ENCODE data around the gene CHST11. TPM values are rescaled to one million over a fixed set of nuclear protein-coding genes. Genes with fewer than 3 reads are reported as not detected.
"Not testable (repeated sequence)": the region's sequence is repeated elsewhere in the genome, so short reads cannot be mapped to it uniquely, and the experiment has no call there.

Gene CHST11
- polyA plus RNA-seq, 4 donors, result 7.1 to 8.3 (median 7.7) TPM

DNA sequence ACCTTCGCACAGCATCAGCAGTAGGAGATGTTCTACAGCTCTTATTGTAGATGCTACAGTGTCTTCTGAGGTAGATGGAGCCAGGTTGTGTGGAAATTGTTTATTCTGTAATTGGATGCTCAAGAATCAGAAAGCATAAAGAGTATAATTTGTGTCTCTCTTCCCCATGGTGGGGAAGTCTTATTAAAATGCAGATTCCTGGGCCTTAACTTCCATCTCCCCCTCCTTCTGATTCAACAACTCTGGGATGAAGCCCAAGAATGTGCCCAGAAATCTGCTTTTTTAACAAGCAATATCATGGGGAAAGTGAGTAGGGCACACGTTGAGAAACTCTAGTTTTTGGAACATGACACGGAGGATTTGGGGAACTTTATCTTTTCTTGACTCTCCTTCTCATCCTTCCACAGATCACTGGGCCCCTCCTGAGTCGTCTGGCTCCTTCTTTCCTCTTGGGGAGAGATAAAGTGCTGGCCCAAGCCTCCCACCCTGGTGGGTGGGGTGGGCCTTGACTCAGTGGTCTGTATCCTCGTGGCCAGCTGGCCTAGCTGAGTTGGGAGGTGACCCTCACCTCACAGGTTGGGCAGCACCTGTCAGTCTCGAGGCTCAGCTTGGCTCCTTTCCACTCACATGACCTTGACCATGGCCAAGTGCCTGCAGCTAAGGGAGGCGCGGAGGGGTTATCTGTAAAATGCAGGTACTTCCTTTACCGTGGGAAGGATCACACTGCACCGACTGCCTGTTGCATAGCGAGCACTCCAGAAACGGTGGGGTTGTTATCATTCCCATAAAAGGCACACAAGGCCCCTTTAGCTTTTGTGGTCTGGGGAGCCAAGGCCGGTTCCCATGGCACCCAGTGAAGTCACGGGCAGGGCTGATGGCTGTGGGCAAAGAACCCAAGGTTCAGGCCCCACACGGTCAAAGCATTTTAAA, 141.9 kb downstream of the CHST11 start:
- DNase-seq (ENCODE audit: low read depth in 4 of 4, low spot score in 3 of 4), result no peak

DNA sequence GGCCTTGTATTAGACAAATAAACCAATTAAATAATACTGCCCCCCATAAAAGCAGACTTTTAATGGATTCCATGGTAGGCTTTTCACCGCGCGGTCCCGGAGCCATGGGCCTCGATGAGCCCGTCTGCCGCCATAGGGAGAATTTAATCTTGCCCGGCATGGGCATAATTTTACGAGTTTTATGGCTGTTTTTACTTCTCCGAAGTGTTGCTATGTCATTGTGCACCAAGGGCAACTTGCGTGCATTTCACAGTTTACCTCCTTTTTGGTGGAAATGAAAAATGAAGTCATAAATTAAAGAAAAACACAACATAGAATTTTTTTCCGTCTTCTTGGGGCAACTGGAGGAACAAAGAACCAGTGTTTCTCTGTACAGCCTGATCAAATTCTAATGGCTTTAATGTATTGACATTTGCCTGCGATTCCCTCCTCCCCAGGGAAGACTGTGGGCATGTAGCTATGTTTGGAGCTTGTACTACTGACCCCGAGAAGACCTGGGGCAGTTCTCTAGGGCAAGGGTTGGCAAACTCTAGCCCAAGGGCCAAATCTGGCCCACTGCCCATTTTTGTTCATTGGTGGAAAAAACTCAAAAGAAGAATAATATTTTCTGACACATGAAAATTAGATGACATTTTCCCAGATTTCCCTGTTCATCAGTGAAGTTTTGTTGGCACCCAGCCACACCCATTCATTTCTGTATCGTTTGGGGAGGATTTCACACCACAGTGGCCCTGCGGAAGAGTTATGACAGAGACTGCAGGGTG, 142.7 kb downstream of the CHST11 start:
- DNase-seq (ENCODE audit: low read depth in 4 of 4, low spot score in 3 of 4), result no peak

DNA sequence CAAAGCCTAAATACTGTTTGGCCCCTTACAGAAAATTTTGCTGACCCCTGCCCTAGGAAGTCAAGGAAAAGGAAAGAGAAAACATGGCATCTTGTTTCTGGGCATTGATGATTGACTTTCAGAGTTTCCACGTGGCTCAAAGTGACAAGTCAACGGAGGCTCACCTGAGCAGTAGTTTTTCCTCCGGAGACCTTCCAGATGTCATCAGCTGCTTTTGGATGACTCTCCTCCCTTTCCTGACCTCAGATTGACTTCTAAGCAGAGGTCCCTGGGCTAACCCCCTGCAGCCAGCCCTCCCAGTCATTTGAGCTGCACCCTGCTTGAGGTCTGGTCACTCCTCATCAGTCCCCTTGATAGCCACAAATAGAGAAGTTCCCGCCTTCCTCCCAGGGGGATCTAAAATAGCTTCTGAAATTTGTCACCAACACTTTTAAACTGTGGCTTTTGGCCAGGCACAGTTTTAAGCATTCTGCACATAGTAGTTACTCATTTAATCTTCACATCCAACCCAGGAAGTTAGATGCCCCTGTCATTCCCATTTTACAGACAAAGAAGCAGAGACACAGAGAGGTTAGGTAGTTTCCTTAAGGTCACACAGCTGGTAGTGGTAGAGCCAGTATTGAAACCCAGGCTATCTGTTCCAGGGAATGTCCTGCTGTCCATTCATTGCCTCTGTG, 143.4 kb downstream of the CHST11 start:
- DNase-seq (ENCODE audit: low read depth in 4 of 4, low spot score in 3 of 4), result no peak

DNA sequence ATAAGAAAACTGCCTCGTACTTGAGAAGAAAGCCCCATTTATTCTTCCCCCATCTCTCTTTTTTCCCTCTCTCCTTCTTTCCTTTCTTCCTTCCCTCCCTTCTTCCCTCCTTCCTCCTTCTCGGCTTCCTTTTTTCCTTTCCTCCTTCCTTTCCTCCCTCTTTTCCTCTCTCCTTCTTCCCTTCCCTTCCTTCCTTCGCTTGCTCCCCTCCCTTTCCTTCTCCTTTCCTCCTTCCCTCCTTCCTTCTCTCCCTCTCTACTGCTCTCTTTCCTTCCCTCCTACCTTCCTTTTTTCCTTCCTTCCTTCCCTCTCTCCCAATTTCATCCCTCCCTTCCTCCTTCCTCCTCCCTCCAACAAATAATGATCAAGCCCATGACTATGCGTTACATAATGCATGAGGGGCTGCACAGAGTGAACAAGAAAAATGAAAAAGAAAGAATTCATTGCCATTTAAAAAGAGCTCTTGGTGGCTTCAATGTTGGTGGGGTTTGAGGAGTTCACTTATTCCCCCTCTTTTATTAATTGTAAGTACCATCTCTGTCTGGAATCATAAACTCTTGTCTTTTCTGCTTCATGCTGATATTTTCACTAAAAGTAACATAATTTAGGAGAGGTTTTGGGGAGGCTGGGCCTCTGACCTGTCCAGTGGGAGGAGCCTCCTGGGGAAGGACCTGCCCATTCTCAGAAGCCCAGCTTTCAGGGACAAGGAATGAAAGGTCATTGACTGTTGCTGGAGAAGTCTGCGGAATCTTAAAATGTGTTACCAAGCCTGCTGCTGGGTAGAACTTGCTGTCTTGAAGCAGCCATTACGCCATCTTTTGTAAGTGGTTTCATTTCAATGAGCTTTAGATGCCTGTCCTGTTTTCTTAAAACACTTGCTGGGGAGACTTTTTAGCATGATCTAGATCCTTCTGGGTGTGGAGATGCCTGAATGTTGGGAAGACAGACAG, 144.3 kb downstream of the CHST11 start:
- DNase-seq (ENCODE audit: low read depth in 4 of 4, low spot score in 3 of 4), result no peak

DNA sequence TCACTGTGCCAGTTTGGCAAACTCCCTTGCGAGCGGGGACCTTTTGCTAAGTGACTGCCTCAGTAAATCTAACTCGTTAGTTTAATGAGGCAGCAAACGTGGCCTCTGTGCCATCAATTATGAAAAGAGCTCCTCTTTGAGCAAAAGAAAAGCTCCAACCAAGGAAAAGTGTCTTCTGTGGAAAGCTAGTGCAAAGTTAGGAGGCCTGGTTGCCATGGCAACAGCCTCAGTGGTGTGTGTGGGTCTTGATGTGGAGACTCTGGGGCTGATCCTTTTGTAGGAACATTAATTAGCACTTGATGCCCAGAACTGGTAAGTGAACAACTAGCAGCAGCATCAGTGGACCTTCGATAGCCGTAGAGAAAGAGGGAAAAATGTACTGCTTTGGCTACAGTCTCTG, 145.7 kb downstream of the CHST11 start:
- no peak for DNase-seq (ENCODE audit: low read depth in 4 of 4, low spot score in 3 of 4)

DNA sequence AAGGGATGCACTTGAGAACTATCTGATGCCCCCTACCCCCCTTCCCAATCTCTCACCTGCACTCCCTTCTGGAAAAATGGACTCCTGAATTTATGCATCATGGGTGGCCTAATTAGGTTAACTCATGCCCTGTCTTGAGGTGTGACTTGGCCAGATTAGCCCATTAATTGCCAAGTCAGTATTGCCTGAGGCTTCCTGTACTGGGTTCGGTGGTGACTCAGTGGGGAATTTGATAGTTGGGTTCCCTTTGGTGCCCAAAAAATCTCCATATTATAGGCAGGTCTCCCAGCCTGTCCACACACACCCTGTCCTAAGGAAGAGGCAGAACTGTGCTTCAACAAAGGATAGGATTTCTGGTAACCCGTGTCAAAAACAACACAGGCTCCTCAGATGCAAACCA, 146.1 kb downstream of the CHST11 start:
- DNase-seq (ENCODE audit: low read depth in 4 of 4, low spot score in 3 of 4), result no peak

DNA sequence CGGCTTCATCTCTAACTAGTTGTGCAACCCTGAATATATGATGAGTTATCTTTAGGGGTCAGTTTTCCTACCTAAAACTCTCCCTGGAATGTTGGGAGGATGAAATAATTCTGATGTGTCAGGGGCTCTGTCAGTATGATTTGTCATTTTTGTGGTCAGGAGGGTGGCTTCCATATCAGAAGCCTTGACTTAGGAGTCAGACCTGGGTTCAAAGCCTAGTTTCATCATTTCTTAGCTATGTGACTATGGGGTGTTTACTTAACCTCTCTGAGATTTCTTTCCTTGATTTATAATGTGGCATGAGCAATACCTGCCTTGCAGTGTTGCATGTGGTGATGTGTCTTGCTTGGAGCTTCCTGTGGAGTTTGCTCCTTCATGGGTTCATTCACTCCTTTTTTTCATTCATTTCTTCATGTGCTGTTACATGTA, 146.8 kb downstream of the CHST11 start:
- no peak for DNase-seq (ENCODE audit: low read depth in 4 of 4, low spot score in 3 of 4)

DNA sequence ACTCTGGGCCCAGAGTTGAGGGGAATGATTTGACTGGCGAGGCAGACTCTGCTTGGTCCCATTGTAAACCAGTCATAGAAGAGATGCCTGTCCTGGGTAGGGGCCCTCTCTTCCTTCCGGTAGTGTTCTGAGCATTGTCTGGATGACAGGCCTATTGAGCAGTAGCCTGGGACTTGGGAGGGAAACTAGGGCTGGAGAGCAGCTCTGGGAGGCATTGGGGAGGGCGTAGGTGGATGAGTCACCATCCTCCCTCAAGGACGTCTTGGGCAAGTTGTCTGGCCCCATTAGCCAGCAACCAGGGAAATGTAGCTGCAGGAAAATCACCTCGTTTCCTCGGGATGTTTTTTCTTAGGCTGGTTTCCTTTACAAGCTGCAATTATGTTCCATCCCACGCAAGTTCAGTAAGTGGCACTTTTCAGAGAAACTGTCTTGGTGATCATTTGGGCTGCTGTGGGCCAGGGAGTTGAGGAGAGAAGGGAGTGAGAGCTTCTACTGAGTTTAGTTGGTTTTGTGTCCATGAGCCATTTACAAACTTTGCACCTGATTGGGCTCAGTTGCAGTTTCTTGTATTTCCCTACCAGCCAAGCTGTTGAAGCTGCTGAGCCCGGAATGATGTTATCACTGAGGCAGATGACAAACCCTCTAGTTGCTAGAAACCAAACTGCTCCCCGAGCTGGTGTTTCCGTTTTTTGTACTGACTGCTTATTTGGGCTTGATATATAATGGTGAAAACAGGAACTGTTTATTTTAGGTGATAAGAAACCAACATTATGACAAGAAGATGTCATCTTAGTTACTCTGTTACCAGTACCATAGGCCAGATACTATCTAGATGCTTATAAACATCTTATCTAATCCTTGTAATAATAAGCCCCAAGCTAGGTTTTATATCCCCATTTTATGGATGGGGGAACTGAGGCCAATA, 147.6 kb downstream of the CHST11 start:
- DNase-seq (ENCODE audit: low read depth in 4 of 4, low spot score in 3 of 4), result no peak

DNA sequence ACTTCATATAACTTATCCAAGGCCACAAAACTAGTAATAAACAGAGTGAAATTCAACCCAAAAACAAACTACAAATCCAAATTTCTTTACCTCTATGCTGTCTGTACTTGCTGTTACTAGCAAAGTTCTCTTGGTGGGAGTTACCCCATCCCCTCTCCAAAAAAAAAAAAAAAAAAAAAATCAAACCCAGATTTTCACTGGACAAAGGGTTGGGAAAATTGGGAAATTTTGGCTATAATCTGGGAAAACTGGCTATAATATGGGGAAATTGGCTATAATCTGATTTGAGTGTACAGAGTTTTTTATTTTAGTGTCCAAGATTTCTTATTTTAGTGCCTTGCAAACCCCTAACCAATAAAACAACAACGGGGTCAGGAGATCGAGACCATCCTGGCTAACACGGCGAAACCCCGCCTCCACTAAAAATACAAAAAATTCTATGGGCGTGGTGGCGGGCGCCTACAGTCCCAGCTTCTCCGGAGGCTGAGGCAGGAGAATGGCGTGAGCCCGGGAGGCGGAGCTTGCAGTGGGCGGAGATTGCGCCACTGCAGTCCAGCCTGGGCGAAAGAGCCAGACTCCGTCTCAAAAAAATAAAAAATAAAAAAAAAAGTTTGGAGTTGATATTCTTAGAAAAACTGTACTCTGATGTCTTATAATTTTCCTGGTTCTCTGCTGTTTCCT, 148.4 kb downstream of the CHST11 start:
- no peak for DNase-seq (ENCODE audit: low read depth in 4 of 4, low spot score in 3 of 4)

DNA sequence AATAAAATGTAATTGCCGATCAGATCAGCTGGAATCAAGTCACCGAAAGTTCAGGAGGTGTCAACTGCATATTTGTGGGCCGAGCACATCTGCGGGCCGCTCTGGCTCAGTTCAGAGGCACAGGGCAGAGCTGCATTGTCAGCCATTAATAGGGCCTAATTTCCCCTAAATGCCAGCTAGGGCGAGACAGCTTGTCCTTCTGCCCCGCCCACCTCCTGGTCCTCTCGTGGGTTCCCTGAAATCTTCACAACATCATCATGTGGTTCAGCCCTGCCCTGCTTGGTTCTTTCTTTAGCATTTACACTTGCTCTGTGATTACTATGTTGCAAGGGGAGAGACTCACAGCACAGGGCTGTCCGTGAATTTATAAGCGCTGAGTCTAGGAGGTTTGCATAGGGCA, 148.9 kb downstream of the CHST11 start:
- no peak for DNase-seq (ENCODE audit: low read depth in 4 of 4, low spot score in 3 of 4)

DNA sequence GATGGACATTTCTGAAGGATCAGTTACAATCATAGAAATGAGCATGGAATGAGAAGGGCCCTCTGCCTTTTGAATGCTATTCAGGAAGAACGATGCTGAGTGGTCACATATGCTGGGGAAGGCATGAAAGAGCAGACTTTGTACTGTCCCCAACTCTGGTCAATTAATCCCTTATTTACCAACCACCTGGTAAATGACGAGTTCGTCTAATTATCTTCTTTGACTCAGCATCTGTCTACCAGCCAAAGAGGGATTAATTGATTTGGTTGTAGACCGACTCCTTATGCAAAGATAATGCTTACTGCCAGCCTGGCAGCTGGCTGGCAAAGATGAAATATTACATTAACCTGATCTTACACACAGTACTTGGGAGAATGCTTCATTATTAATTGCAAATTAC, 152.2 kb downstream of the CHST11 start:
- DNase-seq (ENCODE audit: low read depth in 4 of 4, low spot score in 3 of 4), result no peak

DNA sequence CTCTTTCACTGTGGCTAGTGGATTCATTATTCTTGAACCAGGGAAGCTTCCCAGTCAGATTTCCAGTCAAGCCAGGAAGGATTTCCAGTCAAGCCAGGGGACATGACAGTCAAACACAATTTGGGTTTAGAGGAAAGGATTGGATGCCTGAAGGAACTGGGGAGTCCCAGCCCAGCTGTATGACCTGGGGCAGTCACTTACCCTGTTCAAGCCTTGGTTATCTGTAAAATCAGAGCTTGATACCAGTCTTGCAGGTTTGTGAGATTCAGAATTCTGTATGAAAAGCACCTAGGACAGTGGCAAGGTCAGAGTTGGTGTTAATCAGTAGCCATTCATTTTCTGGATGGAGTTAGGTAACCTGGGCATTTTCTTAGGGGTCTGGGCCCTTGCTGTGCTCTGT, 152.7 kb downstream of the CHST11 start:
- DNase-seq (ENCODE audit: low read depth in 4 of 4, low spot score in 3 of 4), result no peak

DNA sequence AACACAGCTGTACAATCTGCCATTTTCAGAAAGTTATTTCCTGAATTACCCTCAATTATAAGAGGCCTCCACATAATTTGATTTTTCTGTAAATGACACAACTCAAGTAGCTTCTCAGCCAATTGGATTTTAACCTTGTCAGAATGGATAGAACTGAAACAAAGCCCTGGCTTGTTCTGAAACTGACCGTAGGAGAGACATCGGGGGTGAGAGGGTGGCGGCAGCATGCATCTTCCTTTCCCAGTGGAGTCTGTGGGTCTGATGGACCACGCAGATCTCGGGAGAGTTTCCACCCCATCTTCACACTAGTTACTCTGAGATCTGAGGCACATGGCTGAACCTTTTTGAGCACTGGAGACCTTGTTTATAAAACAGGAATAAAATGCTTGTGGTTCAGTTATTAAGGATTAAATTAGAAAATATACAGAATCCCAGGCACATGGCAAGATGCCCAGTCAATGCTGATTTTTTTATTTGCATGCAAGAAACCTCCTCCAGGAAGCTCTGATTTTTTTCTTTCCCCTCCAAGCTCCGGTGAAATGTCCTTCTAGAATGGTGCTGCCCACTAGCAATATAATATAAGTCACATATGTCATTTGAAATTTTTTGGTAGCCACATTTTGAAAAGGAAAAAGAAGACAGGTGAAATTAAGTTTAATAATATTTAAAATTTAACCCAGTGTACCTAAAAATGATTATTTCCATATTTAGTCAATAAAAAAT, 153.9 kb downstream of the CHST11 start:
- no peak for DNase-seq (ENCODE audit: low read depth in 4 of 4, low spot score in 3 of 4)

DNA sequence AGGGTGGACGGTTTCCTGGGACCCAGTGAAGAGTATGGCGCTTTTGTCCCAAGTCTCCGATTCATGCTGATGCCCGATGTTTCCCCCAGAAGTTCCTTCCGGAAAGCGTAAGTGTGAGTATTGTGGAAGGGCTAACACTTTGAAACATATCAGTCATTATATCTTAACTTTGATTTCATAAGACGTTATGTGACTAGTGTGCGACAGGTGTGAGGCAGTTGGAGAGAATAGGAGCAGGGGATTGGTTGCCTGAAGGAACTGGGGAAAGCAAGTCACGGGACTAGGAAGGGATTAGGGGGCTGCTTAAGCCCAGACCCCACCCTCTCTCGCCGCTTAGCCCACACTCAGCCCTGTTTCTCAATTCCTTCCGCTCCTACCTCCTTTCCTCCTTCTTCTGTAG, 154.9 kb downstream of the CHST11 start:
- no peak for DNase-seq (ENCODE audit: low read depth in 4 of 4, low spot score in 3 of 4)

DNA sequence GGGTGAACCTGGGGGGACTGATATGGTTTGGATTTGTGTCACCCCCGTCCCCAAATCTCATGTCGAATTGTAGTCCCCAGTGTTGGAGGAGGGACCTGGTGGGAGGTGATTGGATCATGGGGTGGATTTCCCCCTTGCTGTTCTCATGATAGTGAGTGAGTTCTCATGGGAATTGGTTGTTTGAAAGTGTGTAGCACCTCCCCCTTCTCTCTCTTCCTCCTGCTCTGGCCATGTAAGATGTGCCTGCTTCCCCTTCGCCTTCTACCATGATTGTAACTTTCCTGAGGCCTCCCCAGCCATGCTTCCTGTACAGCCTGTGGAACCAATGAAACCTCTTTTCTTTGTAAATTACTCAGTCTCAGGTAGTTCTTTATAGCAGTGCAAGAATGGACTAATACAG, 156.6 kb downstream of the CHST11 start:
- not testable (repeated sequence) for DNase-seq (ENCODE audit: low read depth in 4 of 4, low spot score in 3 of 4)

DNA sequence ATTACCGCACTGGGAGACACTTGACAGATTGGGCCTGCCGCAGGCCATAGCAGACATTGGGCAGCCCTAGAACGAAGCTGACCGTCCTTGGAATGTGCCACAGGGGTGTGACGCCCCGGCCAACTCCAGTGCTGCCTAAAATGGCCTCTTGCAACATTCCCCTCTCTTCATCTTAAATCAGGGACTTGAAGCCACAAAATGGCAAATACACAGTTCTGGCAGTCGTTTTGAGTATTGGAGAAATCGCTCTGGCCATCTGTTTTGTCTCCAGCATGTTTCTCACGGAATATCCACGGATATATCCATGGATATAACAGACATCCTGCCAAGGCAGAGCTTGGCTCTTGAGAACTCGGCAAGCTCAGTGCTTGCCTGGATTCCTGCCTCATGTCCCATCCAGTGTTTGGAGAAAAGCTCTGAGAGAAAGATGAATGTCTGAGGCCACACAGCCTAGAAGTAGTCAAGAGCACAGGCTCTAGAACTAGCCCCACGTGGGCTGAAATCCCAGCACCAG, 158.4 kb downstream of the CHST11 start:
- DNase-seq (ENCODE audit: low read depth in 4 of 4, low spot score in 3 of 4), result no peak

DNA sequence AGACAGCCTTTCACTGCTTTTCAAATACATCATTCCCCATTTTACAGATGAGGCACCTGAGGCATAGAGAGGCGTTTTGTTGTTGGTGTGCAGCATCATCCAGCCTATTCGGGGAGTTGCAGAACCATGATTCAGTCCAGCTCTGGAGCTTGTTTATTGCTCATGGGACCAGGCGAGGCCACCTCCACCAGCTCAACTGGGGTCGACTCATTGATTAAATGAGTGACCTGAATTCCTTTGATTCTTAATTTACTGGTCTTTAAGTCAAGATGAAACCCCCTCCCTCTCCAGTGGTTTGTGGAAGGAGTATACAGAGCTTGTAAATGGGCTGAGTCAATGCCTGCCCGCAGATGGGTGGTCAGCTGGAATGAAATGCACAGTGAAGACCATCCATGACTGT, 161.9 kb downstream of the CHST11 start:
- DNase-seq (ENCODE audit: low read depth in 4 of 4, low spot score in 3 of 4), result no peak

DNA sequence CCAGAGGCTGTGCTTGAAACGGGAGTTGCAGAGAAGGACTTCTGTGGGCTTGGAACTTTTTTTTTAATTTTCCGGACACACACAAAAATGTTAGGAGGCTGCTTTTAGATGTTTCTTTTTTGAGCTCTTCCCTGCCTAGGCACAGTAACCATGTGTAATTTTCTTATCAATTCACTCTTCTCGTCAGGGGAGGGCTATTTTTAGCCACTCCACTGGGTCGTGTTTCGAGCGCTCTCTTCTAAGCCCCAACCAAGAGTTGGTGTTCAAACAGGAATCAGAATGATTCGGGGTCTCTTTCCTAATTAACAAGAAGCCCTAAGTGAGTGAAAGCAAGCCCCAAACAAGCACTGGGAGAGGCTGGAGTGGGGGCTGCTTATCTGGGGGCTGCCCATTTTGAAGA, 162.6 kb downstream of the CHST11 start:
- DNase-seq (ENCODE audit: low read depth in 4 of 4, low spot score in 3 of 4), result no peak

Measured in right renal pelvis (tissue), 4 donors.